Measurements from ENCODE around the gene ZNF407. TPM values are rescaled to one million over a fixed set of nuclear protein-coding genes. Genes with fewer than 3 reads are reported as not detected.

The ZNF407 gene
- total and polyA plus RNA-seq, 11 donors: 3.8 to 14.7 (median 11.5) TPM

GRCh38 chr18:74921057-74921820, 323.6 kb downstream of the ZNF407 start:
- Histone ChIP-seq H3K4me1 (peaks cover 0 to 3% (median 0%) of the 10 kb centered on the region in 12 donors), H3K4me3 (no peak overlapping the region), H3K27me3 (no peaks in the 10 kb centered on the region), H3K9me3 (no peaks in the 10 kb centered on the region), H3K27ac (no peak overlapping the region), H3K36me3 (peaks cover 0 to 14% (median 7%) of the 10 kb centered on the region in 9 donors)
- intact Hi-C loops (cut with DNase I): no loop called here
- ATAC-seq: no peak
- TF ChIP-seq POLR2A (IDR thresholded peaks at IDR 0.05) (no peak), CTCF (IDR thresholded peaks at IDR 0.05) (no peak)
- WGBS, 4 donors: 94 to 95% (median 94%) methylated on average over 13 of the region's 13 CpGs
- DNase-seq: no peak

- DNase-seq: no peak
- H3K27me3 ChIP-seq: no peaks in the 10 kb centered on the region
- intact Hi-C loops (cut with DNase I): no loop called here
- H3K27ac ChIP-seq: no peak overlapping the region
- peaks cover 0 to 7% (median 2%) of the 10 kb centered on the region in 9 donors for H3K36me3 ChIP-seq
- ATAC-seq: no peak
- 93 to 99% (median 98%) methylated on average over 2 of the region's 2 CpGs for WGBS, 4 donors
- no peaks in the 10 kb centered on the region for H3K9me3 ChIP-seq
- no peak for TF ChIP-seq POLR2A (IDR thresholded peaks at IDR 0.05)
- TF ChIP-seq CTCF (IDR thresholded peaks at IDR 0.05): no peak
- no peaks in the 10 kb centered on the region for H3K4me1 ChIP-seq
- no peak overlapping the region for H3K4me3 ChIP-seq
Observed at GRCh38 chr18:74926051-74926450, 328.4 kb downstream of the ZNF407 start.

GRCh38 chr18:74928194-74928968, 330.7 kb downstream of the ZNF407 start:
- H3K4me1 ChIP-seq: no peaks in the 10 kb centered on the region
- H3K36me3 ChIP-seq: peaks cover 0 to 7% (median 0%) of the 10 kb centered on the region in 9 donors
- WGBS, 4 donors: 93 to 98% (median 97%) methylated on average over 4 of the region's 4 CpGs
- H3K27ac ChIP-seq: no peak overlapping the region
- no peak for ATAC-seq
- intact Hi-C loops (cut with DNase I): no loop called here
- TF ChIP-seq CTCF (IDR thresholded peaks at IDR 0.05) (no peak), POLR2A (IDR thresholded peaks at IDR 0.05) (no peak)
- DNase-seq: no peak
- H3K4me3 ChIP-seq: no peak overlapping the region
- H3K9me3 ChIP-seq: no peaks in the 10 kb centered on the region
- H3K27me3 ChIP-seq: no peaks in the 10 kb centered on the region

GRCh38 chr18:74929110-74929509, 331.4 kb downstream of the ZNF407 start:
- WGBS, 4 donors: 69 to 79% (median 75%) methylated on average over 11 of the region's 11 CpGs
- Histone ChIP-seq H3K36me3 (peaks cover 0 to 7% (median 0%) of the 10 kb centered on the region in 9 donors), H3K4me1 (no peaks in the 10 kb centered on the region), H3K27me3 (no peaks in the 10 kb centered on the region), H3K9me3 (no peaks in the 10 kb centered on the region), H3K27ac (no peak overlapping the region), H3K4me3 (no peak overlapping the region)
- DNase-seq (no peak), ATAC-seq (no peak)
- TF ChIP-seq CTCF (IDR thresholded peaks at IDR 0.05): no peak
- TF ChIP-seq POLR2A (IDR thresholded peaks at IDR 0.05): no peak
- intact Hi-C loops (cut with DNase I): no loop called here

All from heart left ventricle (tissue), 16 donors.